H1 (cell line): Measurements from ENCODE around the gene ZMIZ1. TPM values are rescaled to one million over a fixed set of nuclear protein-coding genes. Genes with fewer than 3 reads are reported as not detected.

Source experiments
- CBX5 ChIP-seq: fragments of 300-800, 300-1000 bp; sonication (generic); IDR thresholded peaks from 2 replicates; pipeline ENCODE4 v1.7.1; 2016; ENCODE audit warnings: antibody characterized with exemption, low read length, low read depth
- FOSL1 ChIP-seq: IDR thresholded peaks from 2 replicates; pipeline ENCODE4 v1.6.1; 2011; ENCODE audit warnings: mild to moderate bottlenecking, low read depth, low read length, moderate library complexity; ENCODE audit not compliant: insufficient read depth
- JUN ChIP-seq: IDR thresholded peaks from 2 replicates; pipeline ENCODE4 v1.6.1; 2011; ENCODE audit warnings: low read depth, mild to moderate bottlenecking, improper control_type of control experiment, low read length
- SAP30 ChIP-seq: fragments of 300-600 bp; sonication (generic); IDR thresholded peaks from 2 replicates; pipeline ENCODE4 v1.7.1; 2012; ENCODE audit warnings: low read length, moderate library complexity, mild to moderate bottlenecking, inconsistent platforms; ENCODE audit not compliant: insufficient read depth, insufficient replicate concordance
- SIRT6 ChIP-seq: IDR thresholded peaks from one replicate; pipeline ENCODE4 v1.7.1; 2012; ENCODE audit warnings: low read length, inconsistent platforms
- SIX5 ChIP-seq: IDR thresholded peaks from 2 replicates; pipeline ENCODE4 v1.6.1; 2011; ENCODE audit warnings: mild to moderate bottlenecking, low read depth, low read length
- polyA plus RNA-seq, 7 experiments: library from polyadenylated mRNA; depleted of rRNA in 3 of 7; stranded (reverse) in 5 of 7; unstranded in 2 of 7; fragments of >200 nt in 5 of 7; fragments of 200-250 nt in 2 of 7; gene quantifications; 1 replicate in 5 of 7; 2 replicates in 1 of 7; 4 replicates in 1 of 7; pipeline versions ENCODE4 v1.2.1 to v1.2.3, GENCODE V29; 2011 to 2013; ENCODE audit warnings: missing spikeins in 2 of 7, mixed read lengths in 2 of 7
- total RNA-seq: library from RNA; stranded (reverse); fragmentation: NEBNext Ultra II Directional; extraction: Animal tissue kit (Norgen Biotek cat#: 25700); gene quantifications from 2 replicates; pipeline ENCODE4 v1.2.1, GENCODE V29; 2021

The ZMIZ1 gene
- total and polyA plus RNA-seq, 2 of the 8 experiments (the other 6 are each of a cell fraction or from before 2014, with no cell fraction given): 8.1 to 28.0 TPM

- TF ChIP-seq SAP30: no peak
- TF ChIP-seq FOSL1: no peak
- no peak for TF ChIP-seq SIX5
- TF ChIP-seq CBX5: no peak
- TF ChIP-seq JUN: no peak
- TF ChIP-seq SIRT6: no peak
Observed at GRCh38 chr10:79306644-79307220, 238.0 kb downstream of the ZMIZ1 start (continued).
